ENCODE measurements around the gene DTNBP1.
"Not testable (repeated sequence)": the region's sequence is repeated elsewhere in the genome, so short reads cannot be mapped to it uniquely, and the experiment has no call there.

Gene DTNBP1

DNA sequence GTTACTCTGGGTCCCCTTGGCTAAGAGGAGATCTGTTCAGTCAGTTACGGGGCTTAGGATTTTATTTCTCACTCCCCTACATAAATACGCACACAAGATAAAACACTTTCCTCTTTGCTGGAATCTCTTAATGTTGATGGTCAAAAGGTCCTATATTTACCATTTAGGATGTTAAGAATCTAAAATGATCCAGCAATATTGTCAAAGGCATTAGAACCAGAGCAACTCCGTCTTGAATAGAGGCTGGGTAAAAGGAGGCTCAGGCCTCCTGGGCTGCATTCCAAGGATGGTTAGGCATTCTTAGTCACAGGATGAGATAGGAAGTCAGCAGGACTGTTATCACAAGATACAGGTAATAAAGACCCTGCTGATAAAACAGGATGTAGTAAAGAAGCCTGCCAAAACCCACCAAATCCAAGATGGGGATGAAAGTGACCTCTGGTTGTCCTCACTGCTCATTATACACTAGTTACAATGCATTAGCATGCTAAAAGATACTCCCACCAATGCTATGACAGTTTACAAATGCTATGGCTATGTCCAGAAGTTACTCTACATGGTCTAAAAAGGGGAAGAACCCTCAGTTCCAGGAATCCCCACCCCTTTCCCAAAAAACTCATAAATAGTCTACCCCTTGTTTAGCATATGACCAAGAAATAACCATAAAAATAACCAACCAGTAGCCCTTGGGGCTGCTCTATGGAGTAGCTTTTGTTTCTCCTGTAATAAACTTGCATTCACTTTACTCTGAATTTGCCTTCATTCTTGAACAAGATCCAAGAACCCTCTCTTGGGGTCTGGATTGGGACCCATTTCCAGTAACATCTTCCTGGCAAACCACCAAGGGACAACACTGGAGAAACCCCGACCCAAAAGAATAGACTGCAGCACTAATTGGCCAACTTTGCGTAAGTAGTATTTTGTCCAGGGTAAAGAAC is 107.5 kb downstream of the DTNBP1 start:
- Mint-ChIP-seq H3K9me3 (no peaks in the 10 kb centered on the region), H3K27me3 (no peaks in the 10 kb centered on the region), H3K27ac (no peak overlapping the region)

DNA sequence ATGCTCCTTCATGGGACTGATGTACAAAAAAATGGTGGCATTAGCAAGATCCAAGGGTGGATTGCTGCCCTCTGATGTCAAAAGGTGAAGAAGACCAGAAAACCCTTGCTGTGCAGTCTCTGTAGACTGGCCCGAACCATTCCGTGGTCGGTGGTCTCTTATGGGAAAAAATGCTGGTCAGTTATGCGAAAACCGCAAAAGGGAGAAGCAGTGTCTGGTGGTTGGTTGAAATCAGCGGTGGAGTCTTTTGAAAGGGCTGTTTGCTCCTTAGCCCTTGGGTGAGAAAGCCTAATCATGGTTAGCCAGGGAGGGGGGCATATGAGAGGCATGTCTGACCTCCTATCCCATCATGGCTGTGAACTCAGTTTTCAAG is 108.1 kb downstream of the DTNBP1 start:
- Mint-ChIP-seq H3K4me3 (no peak overlapping the region), H3K36me3 (ENCODE audit: low read depth) (peaks cover 7% of the 10 kb centered on the region), H3K27me3 (no peaks in the 10 kb centered on the region), H3K27ac (no peak overlapping the region), H3K9me3 (no peaks in the 10 kb centered on the region), H3K4me1 (ENCODE audit: low read depth) (peaks cover 28% of the 10 kb centered on the region)
- no peak for DNase-seq

More for the DNA sequence above, 107.5 kb downstream of the DTNBP1 start:
- H3K4me1 Mint-ChIP-seq (ENCODE audit: low read depth), result peaks cover 28% of the 10 kb centered on the region
- H3K4me3 Mint-ChIP-seq, result no peak overlapping the region
- peaks cover 7% of the 10 kb centered on the region for H3K36me3 Mint-ChIP-seq (ENCODE audit: low read depth)
- no peak for DNase-seq

GRCh38 chr6:15553736-15554294 is 109.0 kb downstream of the DTNBP1 start:
- Mint-ChIP-seq H3K27me3 (no peaks in the 10 kb centered on the region), H3K9me3 (no peaks in the 10 kb centered on the region), H3K36me3 (ENCODE audit: low read depth) (peaks cover 7% of the 10 kb centered on the region), H3K4me1 (ENCODE audit: low read depth) (peaks cover 29% of the 10 kb centered on the region), H3K4me3 (no peak overlapping the region), H3K27ac (no peak overlapping the region)
- no peak for DNase-seq

DNA sequence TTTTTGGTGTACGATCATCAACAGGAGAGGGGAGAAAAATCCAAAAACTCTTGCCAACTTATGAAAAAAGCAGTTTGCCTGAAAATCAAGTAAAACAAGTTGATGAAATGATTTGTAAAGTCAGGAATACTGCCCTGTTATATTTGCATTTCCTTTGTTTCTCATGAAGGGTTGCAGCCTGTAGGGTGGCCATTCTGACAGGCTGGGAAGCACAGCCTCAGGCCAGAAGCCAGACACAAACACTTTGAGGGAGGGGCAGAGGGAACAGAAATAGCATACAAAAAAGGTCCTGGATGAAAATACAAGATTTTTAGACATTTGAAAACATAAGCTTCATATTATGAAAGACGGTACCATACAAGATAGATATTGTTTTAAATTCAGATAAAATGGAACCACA is 109.8 kb downstream of the DTNBP1 start:
- no peak for DNase-seq
- H3K9me3 Mint-ChIP-seq, result no peaks in the 10 kb centered on the region
- no peak overlapping the region for H3K27ac Mint-ChIP-seq
- H3K4me1 Mint-ChIP-seq (ENCODE audit: low read depth), result peaks cover 29% of the 10 kb centered on the region
- H3K4me3 Mint-ChIP-seq, result no peak overlapping the region
- H3K27me3 Mint-ChIP-seq, result no peaks in the 10 kb centered on the region
- peaks cover 7% of the 10 kb centered on the region for H3K36me3 Mint-ChIP-seq (ENCODE audit: low read depth)

- no peak overlapping the region for H3K4me3 Mint-ChIP-seq
- no peaks in the 10 kb centered on the region for H3K27me3 Mint-ChIP-seq
- peaks cover 29% of the 10 kb centered on the region for H3K4me1 Mint-ChIP-seq (ENCODE audit: low read depth)
- no peak for DNase-seq
- H3K27ac Mint-ChIP-seq, result no peak overlapping the region
- no peaks in the 10 kb centered on the region for H3K9me3 Mint-ChIP-seq
- peaks cover 8% of the 10 kb centered on the region for H3K36me3 Mint-ChIP-seq (ENCODE audit: low read depth)
These were observed 111.0 kb downstream of the DTNBP1 start for GRCh38 chr6:15551798-15552197.

DNA sequence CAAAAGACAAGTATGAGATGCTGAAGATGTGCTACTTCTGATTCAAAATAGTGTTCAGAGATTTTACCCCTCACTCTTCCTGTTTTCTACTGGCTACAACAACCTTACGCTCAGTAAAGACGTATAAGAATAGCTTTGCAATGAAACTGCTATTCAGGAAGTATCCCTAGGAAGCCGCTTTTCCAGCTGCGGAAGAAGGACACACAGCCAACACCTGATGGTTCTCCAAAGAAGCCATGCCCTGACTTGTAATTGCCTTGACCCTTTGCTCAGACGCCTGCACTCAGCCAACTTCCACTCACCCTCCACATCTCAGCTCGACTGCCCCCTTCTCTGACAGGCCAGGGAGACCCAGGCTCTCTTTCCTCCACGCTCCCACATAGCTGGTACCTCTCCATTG is 111.6 kb downstream of the DTNBP1 start:
- H3K4me3 Mint-ChIP-seq, result no peak overlapping the region
- H3K36me3 Mint-ChIP-seq (ENCODE audit: low read depth), result peaks cover 13% of the 10 kb centered on the region
- no peak overlapping the region for H3K27ac Mint-ChIP-seq
- H3K27me3 Mint-ChIP-seq, result no peaks in the 10 kb centered on the region
- H3K4me1 Mint-ChIP-seq (ENCODE audit: low read depth), result peaks cover 27% of the 10 kb centered on the region
- DNase-seq, result no peak
- no peaks in the 10 kb centered on the region for H3K9me3 Mint-ChIP-seq

GRCh38 chr6:15550546-15551123 is 112.2 kb downstream of the DTNBP1 start:
- peaks cover 25% of the 10 kb centered on the region for H3K4me1 Mint-ChIP-seq (ENCODE audit: low read depth)
- no peak overlapping the region for H3K27ac Mint-ChIP-seq
- no peak for DNase-seq
- H3K36me3 Mint-ChIP-seq (ENCODE audit: low read depth), result peaks cover 15% of the 10 kb centered on the region
- no peak overlapping the region for H3K4me3 Mint-ChIP-seq
- no peaks in the 10 kb centered on the region for H3K27me3 Mint-ChIP-seq
- no peaks in the 10 kb centered on the region for H3K9me3 Mint-ChIP-seq

DNA sequence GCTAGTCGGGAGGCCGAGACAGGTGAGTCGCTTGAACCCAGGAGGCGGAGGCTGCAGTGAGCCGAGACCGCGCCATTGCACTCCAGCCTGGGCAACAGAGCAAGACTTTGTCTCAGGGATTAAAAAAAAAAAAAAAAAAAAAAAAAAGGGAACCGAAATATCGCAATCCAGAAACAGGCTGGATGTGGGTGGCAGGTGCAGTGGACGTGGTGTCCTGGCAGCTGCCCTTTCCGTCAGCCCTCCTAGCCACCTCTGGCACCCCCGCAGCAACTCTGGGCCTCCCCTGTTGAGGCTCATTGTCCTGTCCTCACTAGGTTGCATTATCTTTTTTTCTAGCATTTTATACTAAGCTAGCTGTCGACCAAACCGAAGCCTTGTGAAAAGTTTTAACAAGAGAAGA is 113.5 kb downstream of the DTNBP1 start:
- no peak for DNase-seq
- no peaks in the 10 kb centered on the region for H3K27me3 Mint-ChIP-seq
- H3K36me3 Mint-ChIP-seq (ENCODE audit: low read depth), result peaks cover 23% of the 10 kb centered on the region
- peaks cover 22% of the 10 kb centered on the region for H3K4me1 Mint-ChIP-seq (ENCODE audit: low read depth)
- no peak overlapping the region for H3K27ac Mint-ChIP-seq
- H3K4me3 Mint-ChIP-seq, result no peak overlapping the region
- no peaks in the 10 kb centered on the region for H3K9me3 Mint-ChIP-seq

GRCh38 chr6:15547400-15547799 is 115.4 kb downstream of the DTNBP1 start:
- no peak for DNase-seq
- peaks cover 29% of the 10 kb centered on the region for H3K36me3 Mint-ChIP-seq (ENCODE audit: low read depth)
- no peaks in the 10 kb centered on the region for H3K27me3 Mint-ChIP-seq
- no peak overlapping the region for H3K4me3 Mint-ChIP-seq
- H3K9me3 Mint-ChIP-seq, result peaks cover 11% of the 10 kb centered on the region
- H3K4me1 Mint-ChIP-seq (ENCODE audit: low read depth), result peaks cover 16% of the 10 kb centered on the region
- no peak overlapping the region for H3K27ac Mint-ChIP-seq

DNA sequence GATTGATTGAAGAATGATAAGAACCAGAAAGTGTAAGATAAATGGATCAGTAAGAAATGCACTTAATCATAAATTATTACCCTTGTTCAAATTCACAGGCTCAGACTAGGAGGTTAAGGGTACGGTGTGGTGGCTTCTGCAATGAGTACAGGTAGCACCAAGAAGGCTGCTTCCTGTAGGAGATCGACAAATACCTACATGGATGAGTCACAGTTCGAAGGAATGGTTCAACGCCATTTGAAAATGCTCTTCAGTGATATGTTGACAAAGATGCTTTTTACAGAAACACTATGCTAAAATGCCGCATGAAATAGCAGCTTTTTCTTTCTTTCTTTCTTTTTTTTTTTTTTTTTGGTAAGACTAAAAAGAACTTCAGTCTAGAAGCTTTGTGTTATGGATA is 116.2 kb downstream of the DTNBP1 start:
- Mint-ChIP-seq H3K36me3 (ENCODE audit: low read depth) (peaks cover 23% of the 10 kb centered on the region), H3K27ac (no peak overlapping the region), H3K4me3 (no peak overlapping the region), H3K4me1 (ENCODE audit: low read depth) (peaks cover 10% of the 10 kb centered on the region), H3K27me3 (no peaks in the 10 kb centered on the region), H3K9me3 (peaks cover 11% of the 10 kb centered on the region)
- DNase-seq, result no peak

GRCh38 chr6:15544321-15544900 is 118.4 kb downstream of the DTNBP1 start:
- H3K27me3 Mint-ChIP-seq, result no peaks in the 10 kb centered on the region
- H3K4me3 Mint-ChIP-seq, result no peak overlapping the region
- no peak for DNase-seq
- H3K4me1 Mint-ChIP-seq (ENCODE audit: low read depth), result peaks cover 5% of the 10 kb centered on the region
- H3K36me3 Mint-ChIP-seq (ENCODE audit: low read depth), result peaks cover 21% of the 10 kb centered on the region
- H3K9me3 Mint-ChIP-seq, result peaks cover 11% of the 10 kb centered on the region
- H3K27ac Mint-ChIP-seq, result no peak overlapping the region

- Mint-ChIP-seq H3K36me3 (ENCODE audit: low read depth) (peaks cover 23% of the 10 kb centered on the region), H3K9me3 (peaks cover 11% of the 10 kb centered on the region)
- not testable (repeated sequence) for DNase-seq; H3K4me1 Mint-ChIP-seq (ENCODE audit: low read depth); H3K4me3 Mint-ChIP-seq; H3K27me3 Mint-ChIP-seq; H3K27ac Mint-ChIP-seq
These were observed 119.4 kb downstream of the DTNBP1 start for GRCh38 chr6:15543332-15543917.

- peaks cover 10% of the 10 kb centered on the region for H3K4me1 Mint-ChIP-seq (ENCODE audit: low read depth)
- H3K36me3 Mint-ChIP-seq (ENCODE audit: low read depth), result peaks cover 10% of the 10 kb centered on the region
- no peaks in the 10 kb centered on the region for H3K27me3 Mint-ChIP-seq
- H3K27ac Mint-ChIP-seq, result no peak overlapping the region
- no peak overlapping the region for H3K4me3 Mint-ChIP-seq
- DNase-seq, result no peak
- peaks cover 11% of the 10 kb centered on the region for H3K9me3 Mint-ChIP-seq
These were observed 123.0 kb downstream of the DTNBP1 start for GRCh38 chr6:15539722-15540270.

DNA sequence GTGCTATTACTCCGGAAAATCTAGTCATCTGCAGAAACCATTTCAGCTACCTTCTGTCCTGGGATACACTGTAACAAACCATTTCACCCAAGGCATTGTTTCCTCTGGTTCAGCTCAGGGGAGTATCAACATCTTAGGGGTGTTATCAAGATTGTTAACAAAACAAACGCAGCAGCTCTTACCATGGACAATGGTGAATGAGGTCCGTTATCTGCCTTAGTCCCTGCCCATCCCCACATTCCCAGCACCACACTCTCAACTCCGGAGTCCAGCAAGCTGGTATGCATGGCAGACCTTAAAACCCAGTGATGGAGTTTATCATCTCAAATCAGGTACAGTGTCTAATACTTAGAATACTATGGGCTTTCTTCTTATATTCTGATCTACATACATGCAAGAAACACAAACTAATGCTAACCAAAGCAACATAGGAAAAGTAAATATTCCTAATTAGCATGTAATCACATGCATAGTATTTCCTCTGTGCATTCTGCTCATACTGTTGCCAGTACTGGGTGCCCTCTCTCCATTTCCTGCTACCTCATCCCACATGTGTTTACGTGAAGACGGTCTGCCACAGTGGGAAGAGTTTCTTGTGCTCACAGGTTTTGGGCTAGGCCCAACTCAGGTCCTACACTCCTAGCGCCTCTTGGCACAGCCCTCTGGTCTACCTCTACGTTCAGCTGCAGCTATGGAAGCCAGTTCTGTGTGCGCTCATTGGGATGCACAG is 123.9 kb downstream of the DTNBP1 start:
- H3K27ac Mint-ChIP-seq, result no peak overlapping the region
- no peaks in the 10 kb centered on the region for H3K27me3 Mint-ChIP-seq
- H3K4me3 Mint-ChIP-seq, result no peak overlapping the region

More for the DNA sequence above, 123.9 kb downstream of the DTNBP1 start:
- H3K36me3 Mint-ChIP-seq (ENCODE audit: low read depth), result peaks cover 7% of the 10 kb centered on the region
- peaks cover 11% of the 10 kb centered on the region for H3K4me1 Mint-ChIP-seq (ENCODE audit: low read depth)
- DNase-seq, result no peak
- H3K9me3 Mint-ChIP-seq, result peaks cover 7% of the 10 kb centered on the region

Data from activated T-cell treated with anti-CD3 and anti-CD28 coated beads, Interleukin-2, amount 50 U/mL, for 24 hours (primary cell).